Nephron (organoid): ENCODE data around the gene EP300.
A peak's percentile ranks its signal among the peaks of the same experiment; 100 is the strongest.

ENCODE experiments used
- H3K27ac Mint-ChIP-seq, 3 experiments: 2 replicates each; pipeline ENCODE4 v1.8.0; 2020; ENCODE audit warnings: mixed read lengths in 3 of 3, mild to moderate bottlenecking in 2 of 3, moderate library complexity in 1 of 3
- H3K27me3 Mint-ChIP-seq: 2 replicates; pipeline ENCODE4 v1.8.0; 2021; ENCODE audit warnings: low read depth, mild to moderate bottlenecking, moderate library complexity, mixed read lengths
- H3K36me3 Mint-ChIP-seq: 2 replicates; pipeline ENCODE4 v1.8.0; 2020; ENCODE audit warnings: low read depth, mixed read lengths
- H3K4me1 Mint-ChIP-seq: 2 replicates; pipeline ENCODE4 v1.8.0; 2020; ENCODE audit warnings: mixed read lengths
- H3K4me3 Mint-ChIP-seq, 3 experiments: 2 replicates each; pipeline ENCODE4 v1.8.0; 2020; ENCODE audit warnings: mild to moderate bottlenecking in 3 of 3, mixed read lengths in 3 of 3, moderate library complexity in 2 of 3
- H3K9me3 Mint-ChIP-seq: 2 replicates; pipeline ENCODE4 v1.8.0; 2020; ENCODE audit warnings: mixed read lengths
- TF ChIP-seq, protein P1 (sequence below), 3 experiments: fragments of 200-600 bp; sonication (generic); IDR thresholded peaks; one replicate each; pipeline ENCODE4 v1.5.0; 2021; ENCODE audit warnings: antibody characterized with exemption in 3 of 3; ENCODE audit not compliant: unreplicated experiment in 3 of 3

Gene EP300

DNA sequence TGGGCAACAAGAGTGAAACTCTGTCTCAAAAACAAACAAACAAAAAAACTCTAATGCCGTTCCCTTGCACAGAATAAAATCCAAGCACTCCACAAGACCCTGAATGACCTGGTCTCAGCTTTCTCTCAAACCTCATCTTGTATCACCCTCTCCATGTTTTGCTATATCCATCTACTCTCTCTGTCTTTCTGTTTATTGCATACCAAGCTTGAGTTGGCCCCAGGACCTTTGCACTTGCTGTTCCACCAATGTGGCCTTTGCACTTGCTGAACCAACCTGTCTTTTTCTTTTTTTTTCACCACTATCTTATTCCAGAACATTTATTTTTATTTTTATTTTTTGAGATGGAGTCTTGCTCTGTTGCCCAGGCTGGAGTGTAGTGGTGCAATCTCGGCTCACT is 110.7 kb downstream of the EP300 start:
- TF ChIP-seq, protein P1, sequence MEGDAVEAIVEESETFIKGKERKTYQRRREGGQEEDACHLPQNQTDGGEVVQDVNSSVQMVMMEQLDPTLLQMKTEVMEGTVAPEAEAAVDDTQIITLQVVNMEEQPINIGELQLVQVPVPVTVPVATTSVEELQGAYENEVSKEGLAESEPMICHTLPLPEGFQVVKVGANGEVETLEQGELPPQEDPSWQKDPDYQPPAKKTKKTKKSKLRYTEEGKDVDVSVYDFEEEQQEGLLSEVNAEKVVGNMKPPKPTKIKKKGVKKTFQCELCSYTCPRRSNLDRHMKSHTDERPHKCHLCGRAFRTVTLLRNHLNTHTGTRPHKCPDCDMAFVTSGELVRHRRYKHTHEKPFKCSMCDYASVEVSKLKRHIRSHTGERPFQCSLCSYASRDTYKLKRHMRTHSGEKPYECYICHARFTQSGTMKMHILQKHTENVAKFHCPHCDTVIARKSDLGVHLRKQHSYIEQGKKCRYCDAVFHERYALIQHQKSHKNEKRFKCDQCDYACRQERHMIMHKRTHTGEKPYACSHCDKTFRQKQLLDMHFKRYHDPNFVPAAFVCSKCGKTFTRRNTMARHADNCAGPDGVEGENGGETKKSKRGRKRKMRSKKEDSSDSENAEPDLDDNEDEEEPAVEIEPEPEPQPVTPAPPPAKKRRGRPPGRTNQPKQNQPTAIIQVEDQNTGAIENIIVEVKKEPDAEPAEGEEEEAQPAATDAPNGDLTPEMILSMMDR (IDR thresholded peaks at IDR 0.05; ENCODE audit: unreplicated experiment in 3 of 3) = no peak
- H3K36me3 Mint-ChIP-seq = no peaks in the 10 kb centered on the region
- H3K4me3 Mint-ChIP-seq = no peak overlapping the region
- H3K4me1 Mint-ChIP-seq = peaks cover 8% of the 10 kb centered on the region
- H3K9me3 Mint-ChIP-seq = no peaks in the 10 kb centered on the region
- peaks cover 45% of the 10 kb centered on the region for H3K27me3 Mint-ChIP-seq
- H3K27ac Mint-ChIP-seq = no peak overlapping the region

DNA sequence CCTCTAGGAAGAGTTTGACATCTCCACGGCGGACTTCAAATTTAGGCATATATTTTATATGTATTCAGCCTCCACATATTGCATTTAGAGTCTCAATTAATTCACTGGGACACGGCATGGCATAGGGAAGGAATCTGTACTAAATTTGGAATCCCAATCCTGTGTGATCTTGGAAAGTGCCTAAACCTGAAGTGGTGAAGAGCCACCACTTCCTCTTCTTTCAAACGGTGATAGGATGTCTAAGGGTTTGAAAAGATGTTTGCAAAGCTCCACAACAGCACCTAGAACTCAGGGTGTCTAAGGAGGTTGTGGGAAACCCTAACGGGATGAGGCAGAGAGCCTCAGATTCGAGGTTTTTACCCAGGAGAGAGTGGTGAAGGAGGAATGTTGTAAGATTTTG is 111.7 kb downstream of the EP300 start:
- peaks cover 7% of the 10 kb centered on the region for H3K4me1 Mint-ChIP-seq
- H3K4me3 Mint-ChIP-seq = peak overlapping the region; percentile 69 to 83 (median 81)
- H3K9me3 Mint-ChIP-seq = no peaks in the 10 kb centered on the region
- peaks cover 35% of the 10 kb centered on the region for H3K27me3 Mint-ChIP-seq
- TF ChIP-seq, protein P1 (IDR thresholded peaks at IDR 0.05; ENCODE audit: unreplicated experiment in 3 of 3) = no peak
- H3K27ac Mint-ChIP-seq = no peak overlapping the region
- no peaks in the 10 kb centered on the region for H3K36me3 Mint-ChIP-seq

DNA sequence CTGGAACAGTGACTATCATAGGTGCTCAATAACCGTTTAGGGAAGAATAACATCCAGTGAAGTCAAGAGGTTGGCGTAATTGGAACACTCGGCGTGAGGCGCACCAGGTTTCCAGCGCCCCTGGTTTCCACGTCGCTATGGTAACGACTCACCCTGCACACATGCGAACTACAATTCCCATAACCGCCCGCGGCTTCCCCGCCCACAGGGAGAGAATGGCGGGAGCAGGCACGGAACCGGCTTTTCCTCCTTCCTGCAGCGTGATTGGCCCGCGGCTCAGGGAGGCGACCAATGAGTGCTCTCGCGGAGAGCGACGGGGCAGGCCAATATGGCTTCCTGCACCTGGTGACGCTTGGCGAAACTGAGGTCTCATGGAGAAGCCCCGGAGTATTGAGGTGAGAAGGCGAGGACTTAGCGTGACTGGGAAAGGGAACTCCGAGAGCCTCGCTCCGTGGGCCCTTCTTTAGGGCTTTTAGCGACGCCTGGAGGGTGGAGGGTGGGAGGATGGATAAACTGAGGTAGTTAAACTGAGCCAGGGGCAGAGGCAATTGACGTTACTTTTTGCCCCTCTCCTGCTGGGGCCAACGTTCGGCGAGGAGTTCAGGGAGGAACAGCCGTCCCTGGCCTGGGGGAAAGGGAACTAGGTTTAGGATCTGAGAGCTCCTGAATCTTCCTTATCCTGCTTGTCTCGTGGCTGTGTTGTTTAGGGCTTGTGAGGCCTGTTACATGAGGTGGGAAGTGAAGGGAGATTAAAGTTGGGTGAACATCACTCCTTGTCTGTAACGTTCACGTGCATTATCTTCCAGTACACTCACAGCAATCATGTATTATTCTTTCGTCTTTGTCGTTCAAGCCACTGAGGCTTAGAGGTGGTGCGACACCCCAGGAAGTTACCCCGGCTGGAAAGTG is 112.9 kb downstream of the EP300 start, which contains the start of gene L3MBTL2:
Gene L3MBTL2, plus strand, starts transcription at position 321 of the 909 bp plus-strand sequence. Its CDS starts 51 bp downstream, at position 372.
- Mint-ChIP-seq H3K27me3 (peaks cover 28% of the 10 kb centered on the region), H3K36me3 (peaks cover 7% of the 10 kb centered on the region), H3K27ac (peak within 1 kb of the TSS; percentile 71 to 92 (median 89)), H3K9me3 (no peaks in the 10 kb centered on the region), H3K4me3 (peak within 1 kb of the TSS; percentile 85 to 97 (median 93)), H3K4me1 (peaks cover 7% of the 10 kb centered on the region)
- TF ChIP-seq, protein P1 (IDR thresholded peaks at IDR 0.05; ENCODE audit: unreplicated experiment in 3 of 3) = no peak

DNA sequence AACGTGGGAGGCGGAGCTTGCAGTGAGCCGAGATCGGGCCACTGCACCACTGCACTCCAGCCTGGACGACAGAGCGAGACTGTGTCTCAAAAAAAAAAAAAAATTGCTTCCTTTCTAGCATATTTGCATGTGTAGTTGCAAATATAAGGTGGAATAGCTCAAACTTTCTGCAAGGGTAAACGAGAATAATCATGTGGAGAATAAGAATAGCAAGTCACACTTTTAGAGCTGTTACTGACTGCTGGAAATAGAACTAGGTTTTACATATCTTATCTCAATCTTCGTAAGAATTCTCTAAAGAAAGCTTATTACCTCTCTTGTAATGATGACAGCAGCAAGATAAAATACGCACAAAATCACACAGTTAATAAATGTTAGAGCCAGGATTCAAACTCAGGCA is 114.3 kb downstream of the EP300 start:
- no peak overlapping the region for H3K27ac Mint-ChIP-seq
- TF ChIP-seq, protein P1 (IDR thresholded peaks at IDR 0.05; ENCODE audit: unreplicated experiment in 3 of 3) = no peak
- H3K36me3 Mint-ChIP-seq = peaks cover 13% of the 10 kb centered on the region
- H3K4me3 Mint-ChIP-seq = peak overlapping the region; percentile 71 to 77 (median 76)
- peaks cover 20% of the 10 kb centered on the region for H3K27me3 Mint-ChIP-seq
- no peaks in the 10 kb centered on the region for H3K9me3 Mint-ChIP-seq
- H3K4me1 Mint-ChIP-seq = peaks cover 7% of the 10 kb centered on the region

DNA sequence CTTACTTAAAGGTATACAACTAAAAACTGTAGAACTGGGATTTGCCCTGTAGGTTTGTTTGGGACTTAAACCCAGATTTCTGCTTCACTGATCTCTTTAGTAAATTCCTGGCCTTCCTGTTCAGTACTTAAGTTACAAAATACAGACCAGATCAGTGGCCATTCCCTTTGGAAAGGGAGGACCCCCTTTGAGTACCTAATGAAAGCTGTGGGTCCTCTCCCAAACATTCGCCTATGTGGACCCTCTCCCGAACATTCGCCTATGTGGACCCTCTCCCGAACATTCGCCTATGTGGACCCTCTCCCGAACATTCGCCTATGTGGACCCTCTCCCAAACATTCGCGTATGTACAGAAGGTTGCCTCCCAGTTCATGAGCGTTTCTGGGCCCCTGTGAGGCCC is 123.0 kb downstream of the EP300 start:
- Mint-ChIP-seq H3K4me1 (peaks cover 14% of the 10 kb centered on the region), H3K36me3 (peaks cover 71% of the 10 kb centered on the region), H3K27ac (no peak overlapping the region), H3K9me3 (peaks cover 18% of the 10 kb centered on the region), H3K4me3 (no peak overlapping the region), H3K27me3 (no peaks in the 10 kb centered on the region)
- TF ChIP-seq, protein P1 (IDR thresholded peaks at IDR 0.05; ENCODE audit: unreplicated experiment in 3 of 3) = no peak
